ENCODE measurements around the gene NAA60.
"Not testable (repeated sequence)": the region's sequence is repeated elsewhere in the genome, so short reads cannot be mapped to it uniquely, and the experiment has no call there.

The NAA60 gene

DNA sequence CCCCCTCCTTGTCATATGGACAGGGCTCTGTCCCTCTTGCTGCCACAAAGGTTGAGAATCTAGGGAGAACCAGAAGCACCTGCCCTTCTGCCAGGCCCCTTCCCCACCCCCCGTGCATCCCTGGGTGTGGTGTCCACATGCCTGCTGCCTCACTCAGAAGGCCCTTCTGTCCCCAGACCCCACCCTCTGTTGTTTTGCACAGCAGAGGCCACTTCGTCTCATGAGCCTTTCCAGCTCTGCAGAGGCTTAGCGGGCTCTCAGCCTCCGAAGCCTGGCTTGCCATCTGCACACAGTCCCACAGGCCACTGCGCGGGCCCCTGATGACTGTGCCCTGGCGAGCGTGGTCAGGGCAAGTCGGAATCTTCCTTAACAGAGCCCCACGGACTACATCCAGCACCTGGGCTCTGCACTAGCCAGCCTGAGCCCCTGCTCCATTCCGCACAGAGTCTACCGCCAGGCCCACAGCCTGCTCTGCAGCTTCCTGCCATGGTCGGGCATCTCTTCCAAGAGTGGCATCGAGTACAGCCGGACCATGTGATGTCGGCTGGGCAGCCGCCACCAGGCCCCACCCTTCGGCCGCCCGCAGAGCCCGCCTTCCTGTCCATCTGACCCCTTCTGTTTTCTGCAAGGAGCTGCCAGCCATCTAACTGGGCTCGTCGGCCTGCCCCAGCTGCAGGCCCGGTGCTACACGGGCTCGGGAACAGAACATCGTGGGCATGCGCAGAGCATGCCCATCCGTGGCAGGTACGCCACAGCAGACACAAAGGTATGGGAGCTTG, 41.0 kb downstream of the NAA60 start:
- DNase-seq: no peak

- DNase-seq: no peak
These were observed 41.7 kb downstream of the NAA60 start for GRCh38 chr16:3485097-3485745.

- no peak for DNase-seq
These were observed 42.5 kb downstream of the NAA60 start for GRCh38 chr16:3485821-3486505.

GRCh38 chr16:3486506-3487215, 43.2 kb downstream of the NAA60 start:
- no peak for DNase-seq

DNA sequence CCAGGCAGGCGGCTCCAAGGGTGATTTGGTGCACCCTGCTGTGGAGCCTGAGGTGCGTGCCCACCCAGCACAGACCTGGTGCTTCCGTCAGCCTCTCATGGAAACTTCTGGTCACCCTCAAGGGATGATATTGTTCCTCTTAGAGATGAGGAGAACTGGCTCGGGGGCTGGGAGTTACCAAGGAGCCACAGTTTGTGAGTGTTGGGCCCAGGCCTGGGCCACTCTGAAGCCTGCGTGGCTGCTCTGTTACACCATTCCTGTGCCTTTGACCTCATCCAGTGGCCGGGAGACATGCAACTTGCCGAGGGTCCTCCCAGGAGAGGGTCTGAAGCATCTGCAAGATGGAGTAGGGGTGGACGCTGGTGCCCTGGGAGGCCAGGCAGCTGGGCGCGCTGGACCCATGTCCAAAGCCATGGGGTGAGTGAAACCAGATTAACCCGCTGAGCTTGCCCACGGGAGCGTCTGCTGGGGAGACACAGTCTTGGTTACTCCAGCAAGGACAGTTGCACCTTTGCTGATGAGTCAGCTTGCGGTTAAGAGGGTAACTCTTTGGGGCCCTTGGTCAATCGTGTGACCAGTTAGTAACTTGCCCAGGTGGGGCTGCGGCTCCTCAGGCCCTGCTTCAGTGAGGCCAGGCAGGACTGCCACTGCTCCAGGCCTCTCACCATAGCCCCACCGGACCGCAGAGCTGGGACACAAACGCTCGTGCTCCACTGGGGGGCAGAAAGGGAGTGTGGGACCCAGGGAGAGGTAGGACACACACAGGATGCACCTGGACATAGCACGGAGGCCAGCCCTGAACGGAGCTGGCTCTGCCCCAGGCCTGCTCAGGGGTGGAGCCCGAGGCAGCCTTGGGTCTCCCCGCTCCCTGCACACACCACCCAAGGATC, 44.3 kb downstream of the NAA60 start:
- DNase-seq: no peak

DNA sequence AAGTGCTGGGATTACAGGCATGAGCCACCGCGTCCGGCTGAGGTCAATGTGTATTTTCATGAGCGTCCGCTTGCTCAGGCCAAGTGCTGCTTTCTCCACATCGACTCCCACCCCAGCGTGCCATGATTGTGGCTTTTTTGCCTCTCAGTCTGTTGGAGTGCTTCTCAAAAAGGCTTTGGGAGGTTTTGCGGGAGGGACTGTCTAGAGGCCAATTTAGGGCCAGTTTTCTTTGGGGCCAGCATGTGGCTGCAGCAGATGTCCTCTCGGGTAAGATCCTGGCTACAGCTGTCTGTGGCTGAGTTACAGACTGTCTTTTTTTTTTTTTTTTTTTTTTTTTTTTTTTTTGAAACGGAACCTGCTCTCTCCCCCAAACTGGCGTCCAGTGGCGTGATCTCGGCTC, 45.3 kb downstream of the NAA60 start:
- no peak for DNase-seq

DNA sequence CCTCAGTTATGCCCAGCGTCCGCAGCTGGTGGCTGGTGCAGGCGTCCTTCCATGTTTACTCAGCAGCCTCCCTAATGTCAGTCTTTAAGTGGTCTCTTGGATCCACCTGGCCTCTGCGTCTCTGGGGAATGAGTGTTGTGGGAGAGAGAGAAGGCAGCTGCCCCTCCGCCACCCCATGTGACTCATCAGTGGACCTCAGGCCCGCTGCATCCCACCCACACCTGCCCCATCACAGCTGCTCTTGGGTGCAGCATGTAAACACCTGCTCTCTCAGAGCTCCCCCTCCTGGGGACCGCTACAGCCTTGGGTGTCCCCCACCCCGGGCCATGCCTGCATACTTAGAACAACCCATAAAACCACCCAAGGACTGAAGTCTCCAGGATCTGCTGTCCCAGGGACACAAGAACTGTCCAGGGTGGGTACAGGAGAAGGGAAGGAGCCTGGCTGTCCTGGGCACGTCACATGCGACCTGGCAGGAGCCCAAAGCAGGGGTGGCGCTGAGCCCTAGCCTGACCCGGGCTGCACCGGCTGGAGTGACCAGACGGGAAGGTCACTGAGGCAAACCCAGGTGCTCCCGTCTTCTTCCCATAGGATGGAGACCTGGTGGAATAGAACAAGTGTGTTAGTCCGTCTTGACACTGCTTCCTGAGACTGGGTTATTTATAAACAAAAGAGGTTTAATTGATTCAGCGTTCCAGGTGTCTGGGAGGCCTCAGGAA, 47.6 kb downstream of the NAA60 start:
- DNase-seq: no peak

DNA sequence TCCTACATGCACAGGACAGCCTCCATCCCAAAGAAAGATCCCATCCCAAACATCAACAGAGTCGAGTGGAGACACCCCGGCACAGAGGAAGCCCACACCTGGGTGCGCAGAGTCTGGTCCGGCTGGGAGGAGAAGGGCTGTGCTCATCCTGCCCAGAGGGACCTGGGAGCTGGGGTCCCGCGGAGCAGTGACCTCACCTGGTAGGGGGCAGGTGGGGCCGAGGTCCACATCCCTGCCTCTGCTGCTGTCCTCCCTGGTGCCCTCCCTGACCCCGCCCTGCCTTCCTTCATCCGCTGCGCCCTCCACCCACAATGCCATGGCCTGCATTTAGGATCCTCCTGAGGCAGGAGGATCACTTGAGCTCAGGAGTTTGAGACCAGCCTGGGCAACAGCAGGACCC, 48.9 kb downstream of the NAA60 start:
- DNase-seq: no peak

- DNase-seq: no peak
These were observed 51.0 kb downstream of the NAA60 start for GRCh38 chr16:3494386-3494973.

- DNase-seq: no peak
These were observed 51.7 kb downstream of the NAA60 start, which contains the start of gene C16orf90 for GRCh38 chr16:3495176-3495575. Gene C16orf90, minus strand, starts transcription at chr16:3495489. Its CDS starts 68 bp downstream, at chr16:3495421.

DNA sequence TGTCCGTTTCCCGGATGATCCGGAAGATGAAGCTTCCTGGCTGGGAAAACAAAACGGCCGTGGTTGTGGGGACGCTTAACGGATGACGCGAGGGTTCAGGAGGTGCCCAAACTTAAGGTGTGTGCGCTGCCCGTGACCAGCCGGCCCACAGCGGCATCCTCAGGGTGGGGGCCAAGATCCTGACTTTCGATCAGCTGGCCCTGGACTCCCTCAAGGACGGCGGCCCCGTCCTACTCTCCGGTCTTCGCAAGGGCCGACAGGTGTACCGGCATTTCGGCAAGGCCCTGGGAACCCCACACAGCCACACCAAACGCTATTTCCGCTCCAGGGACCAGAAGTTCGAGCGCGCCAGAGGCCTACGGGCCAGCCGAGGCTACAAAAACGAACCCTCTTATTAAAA, 52.9 kb downstream of the NAA60 start:
- DNase-seq: no peak

GRCh38 chr16:3497771-3498170, 54.3 kb downstream of the NAA60 start:
- no peak for DNase-seq

GRCh38 chr16:3498988-3499387, 55.5 kb downstream of the NAA60 start:
- DNase-seq: no peak

GRCh38 chr16:3501412-3501761, 57.9 kb downstream of the NAA60 start:
- not testable (repeated sequence) for DNase-seq

- no peak for DNase-seq
These were observed 58.4 kb downstream of the NAA60 start for GRCh38 chr16:3501783-3502400.

DNA sequence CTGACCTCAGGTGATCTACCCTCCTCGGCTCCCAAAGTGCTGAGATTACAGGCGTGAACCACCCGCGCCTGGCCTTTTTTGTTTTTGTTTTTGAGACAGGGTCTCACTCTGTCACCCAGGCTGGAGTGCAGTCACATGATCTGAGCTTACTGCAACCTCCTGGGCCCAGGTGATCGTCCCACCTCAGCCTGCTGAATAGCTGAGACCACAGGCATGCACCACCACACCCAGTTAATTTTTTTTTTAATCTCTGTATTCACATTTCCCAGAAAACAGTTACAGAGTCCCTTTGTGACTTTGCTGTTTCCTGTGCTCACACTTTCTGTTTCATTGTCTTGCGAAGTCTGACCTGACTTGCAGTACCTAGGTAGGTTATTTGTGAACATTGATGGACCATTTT, 60.0 kb downstream of the NAA60 start:
- DNase-seq: no peak

GRCh38 chr16:3508736-3509135, 65.3 kb downstream of the NAA60 start:
- DNase-seq: no peak

DNA sequence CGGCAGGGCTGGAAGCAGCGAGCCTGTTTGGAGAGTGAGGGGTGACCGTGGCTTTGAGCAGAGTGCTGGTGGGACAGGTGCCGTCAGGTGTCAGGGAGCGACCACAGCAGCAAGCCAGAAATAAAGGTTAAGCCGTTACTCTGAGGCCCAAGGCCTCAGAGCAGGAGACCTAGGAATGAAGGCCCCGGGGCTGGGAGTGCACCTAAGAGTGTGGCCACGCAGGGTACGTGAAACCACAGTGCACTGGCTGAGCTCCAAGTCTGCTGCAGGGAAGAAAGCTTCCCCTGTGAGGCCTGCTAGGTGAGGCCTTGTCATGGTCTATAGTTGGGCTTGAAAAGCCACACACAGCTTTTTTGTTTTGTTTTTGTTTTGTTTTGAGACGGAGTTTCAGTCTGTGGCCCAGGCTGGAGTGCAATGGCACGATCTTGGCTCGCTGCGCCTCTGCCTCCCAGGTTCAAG, 66.0 kb downstream of the NAA60 start:
- no peak for DNase-seq

- no peak for DNase-seq
These were observed 66.9 kb downstream of the NAA60 start for GRCh38 chr16:3510416-3510815.
